Suprapubic skin (tissue), 4 donors: ENCODE measurements around the gene CHRNA4. TPM values are rescaled to one million over a fixed set of nuclear protein-coding genes. Genes with fewer than 3 reads are reported as not detected.

ENCODE experiments used
- DNase-seq, 2 donors: peaks; one replicate each; pipeline ENCODE4 v3.0.0-alpha.2; 2019; ENCODE audit warnings: low spot score in 2 of 2
- H3K27ac ChIP-seq: fragments of 200-600 bp; sonication (generic); one replicate; pipeline ENCODE4 v1.5.1; 2019
- H3K27me3 ChIP-seq: fragments of 200-600 bp; sonication (generic); one replicate; pipeline ENCODE4 v1.5.1; 2019
- H3K36me3 ChIP-seq: fragments of 200-600 bp; sonication (generic); one replicate; pipeline ENCODE4 v1.5.1; 2019
- H3K4me1 ChIP-seq: fragments of 200-600 bp; sonication (generic); one replicate; pipeline ENCODE4 v1.5.1; 2019
- H3K4me3 ChIP-seq: fragments of 200-600 bp; sonication (generic); one replicate; pipeline ENCODE4 v1.5.1; 2019; ENCODE audit warnings: mild to moderate bottlenecking
- H3K9me3 ChIP-seq: fragments of 200-600 bp; sonication (generic); one replicate; pipeline ENCODE4 v1.5.1; 2019
- EP300 ChIP-seq: sonication (generic); formaldehyde crosslinking; IDR thresholded peaks from one replicate; pipeline ENCODE4 v1.6.1; 2017; ENCODE audit warnings: antibody characterized with exemption
- POLR2A ChIP-seq, 2 donors: fragments of 450-650 bp; IDR thresholded peaks; one replicate each; pipeline ENCODE4 v1.6.1; 2017; ENCODE audit warnings: antibody characterized with exemption in 2 of 2, mild to moderate bottlenecking in 2 of 2, moderate library complexity in 2 of 2
- POLR2AphosphoS5 ChIP-seq, 3 donors: sonication (generic); formaldehyde crosslinking; IDR thresholded peaks; one replicate each; pipeline ENCODE4 v1.6.1; 2017; ENCODE audit warnings: antibody characterized with exemption in 3 of 3
- WGBS: methylation state at CpG from one replicate; pipeline ENCODE4 v1.1.5; 2018; 5-methylcytosine and 5-hydroxymethylcytosine counted together
- total RNA-seq, 4 donors: library from RNA; depleted of rRNA; stranded (reverse); fragments of >200 nt; gene quantifications; one replicate each; pipeline ENCODE4 v1.1.0, GENCODE V29; 2016
- TF ChIP-seq, protein P1 (sequence below), 2 donors: fragments of 200-600 bp in 1 of 2; fragments of 450-650 bp in 1 of 2; sonication (generic) in 1 of 2; IDR thresholded peaks; one replicate each; pipeline ENCODE4 v1.5.1; 2016 to 2019; ENCODE audit warnings: antibody characterized with exemption in 2 of 2, mild to moderate bottlenecking in 1 of 2, moderate library complexity in 1 of 2

Gene CHRNA4
- total RNA-seq, 4 donors from 2014 or later, result not detected

DNA sequence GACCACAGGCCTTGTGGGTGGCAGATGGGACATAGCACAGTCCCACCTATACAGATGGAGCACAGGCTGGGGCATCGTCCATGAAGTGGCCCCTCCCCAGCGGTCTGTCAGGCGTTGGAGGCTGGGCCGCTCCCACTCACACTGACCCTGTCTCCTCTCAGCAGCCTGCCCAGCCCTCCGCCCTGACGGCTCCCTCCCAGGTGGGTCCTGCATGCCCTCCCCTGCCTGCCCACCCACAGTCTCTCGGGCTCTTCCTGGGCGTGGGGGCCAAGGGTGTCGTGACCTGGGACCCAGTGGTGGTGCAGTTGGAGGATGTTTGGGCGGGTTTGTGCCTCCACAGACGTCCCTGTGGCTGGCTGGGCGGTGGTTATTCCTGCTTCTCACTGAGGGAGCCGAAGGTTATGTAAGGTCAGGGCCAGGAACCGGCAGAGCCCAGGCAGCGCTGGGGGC lies 45.9 kb downstream of the CHRNA4 start:
- H3K27ac ChIP-seq, result no peak overlapping the region
- H3K27me3 ChIP-seq, result peaks cover 55% of the 10 kb centered on the region
- peak in 1 of 2 donors; percentile 59 for DNase-seq
- no peaks in the 10 kb centered on the region for H3K36me3 ChIP-seq
- H3K9me3 ChIP-seq, result no peaks in the 10 kb centered on the region
- no peak for TF ChIP-seq POLR2AphosphoS5 (IDR thresholded peaks at IDR 0.05)
- TF ChIP-seq EP300, result no peak
- TF ChIP-seq, protein P1, sequence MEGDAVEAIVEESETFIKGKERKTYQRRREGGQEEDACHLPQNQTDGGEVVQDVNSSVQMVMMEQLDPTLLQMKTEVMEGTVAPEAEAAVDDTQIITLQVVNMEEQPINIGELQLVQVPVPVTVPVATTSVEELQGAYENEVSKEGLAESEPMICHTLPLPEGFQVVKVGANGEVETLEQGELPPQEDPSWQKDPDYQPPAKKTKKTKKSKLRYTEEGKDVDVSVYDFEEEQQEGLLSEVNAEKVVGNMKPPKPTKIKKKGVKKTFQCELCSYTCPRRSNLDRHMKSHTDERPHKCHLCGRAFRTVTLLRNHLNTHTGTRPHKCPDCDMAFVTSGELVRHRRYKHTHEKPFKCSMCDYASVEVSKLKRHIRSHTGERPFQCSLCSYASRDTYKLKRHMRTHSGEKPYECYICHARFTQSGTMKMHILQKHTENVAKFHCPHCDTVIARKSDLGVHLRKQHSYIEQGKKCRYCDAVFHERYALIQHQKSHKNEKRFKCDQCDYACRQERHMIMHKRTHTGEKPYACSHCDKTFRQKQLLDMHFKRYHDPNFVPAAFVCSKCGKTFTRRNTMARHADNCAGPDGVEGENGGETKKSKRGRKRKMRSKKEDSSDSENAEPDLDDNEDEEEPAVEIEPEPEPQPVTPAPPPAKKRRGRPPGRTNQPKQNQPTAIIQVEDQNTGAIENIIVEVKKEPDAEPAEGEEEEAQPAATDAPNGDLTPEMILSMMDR (IDR thresholded peaks at IDR 0.05), result no peak
- TF ChIP-seq POLR2A (IDR thresholded peaks at IDR 0.05), result no peak
- no CpG with 5 or more reads among the region's 15 CpGs for WGBS
- no peak overlapping the region for H3K4me3 ChIP-seq
- H3K4me1 ChIP-seq, result no peaks in the 10 kb centered on the region

DNA sequence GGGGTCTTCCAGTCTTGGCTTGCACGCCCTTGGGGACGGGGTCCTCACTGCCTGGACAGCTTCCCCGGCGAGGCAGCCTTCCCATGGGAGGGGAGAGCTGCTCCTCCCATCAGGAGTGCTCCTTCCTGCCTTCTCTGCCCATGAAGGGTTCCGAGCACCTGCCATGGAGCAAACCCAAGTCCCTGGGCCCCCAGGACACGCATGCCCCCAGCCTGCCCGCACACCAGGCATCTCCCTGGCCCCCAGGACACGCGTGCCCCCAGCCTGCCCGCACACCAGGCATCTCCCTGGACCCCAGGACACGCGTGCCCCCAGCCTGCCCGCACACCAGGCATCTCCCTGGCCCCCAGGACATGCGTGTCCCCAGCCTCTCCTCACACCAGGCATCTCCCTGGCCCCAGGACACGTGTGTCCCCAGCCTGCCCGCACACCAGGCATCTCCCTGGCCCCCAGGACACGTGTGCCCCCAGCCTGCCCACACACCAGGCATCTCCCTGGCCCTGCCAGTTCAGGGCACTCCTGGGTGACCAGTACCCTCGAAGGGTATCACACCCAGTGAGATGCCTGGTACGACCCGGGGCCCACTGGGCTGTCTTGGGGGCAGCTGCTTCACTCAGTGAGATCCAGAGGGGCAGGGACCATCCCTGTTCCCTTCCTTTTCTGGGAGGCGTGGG lies 46.4 kb downstream of the CHRNA4 start:
- Histone ChIP-seq H3K4me1 (no peaks in the 10 kb centered on the region), H3K36me3 (no peaks in the 10 kb centered on the region), H3K9me3 (no peaks in the 10 kb centered on the region), H3K4me3 (no peak overlapping the region), H3K27me3 (peaks cover 54% of the 10 kb centered on the region), H3K27ac (no peak overlapping the region)
- 79% methylated on average over 10 of the region's 21 CpGs for WGBS
- no peak for DNase-seq
- no peak for TF ChIP-seq POLR2AphosphoS5 (IDR thresholded peaks at IDR 0.05)
- no peak for TF ChIP-seq POLR2A (IDR thresholded peaks at IDR 0.05)
- TF ChIP-seq EP300, result no peak
- TF ChIP-seq, protein P1 (IDR thresholded peaks at IDR 0.05), result no peak

DNA sequence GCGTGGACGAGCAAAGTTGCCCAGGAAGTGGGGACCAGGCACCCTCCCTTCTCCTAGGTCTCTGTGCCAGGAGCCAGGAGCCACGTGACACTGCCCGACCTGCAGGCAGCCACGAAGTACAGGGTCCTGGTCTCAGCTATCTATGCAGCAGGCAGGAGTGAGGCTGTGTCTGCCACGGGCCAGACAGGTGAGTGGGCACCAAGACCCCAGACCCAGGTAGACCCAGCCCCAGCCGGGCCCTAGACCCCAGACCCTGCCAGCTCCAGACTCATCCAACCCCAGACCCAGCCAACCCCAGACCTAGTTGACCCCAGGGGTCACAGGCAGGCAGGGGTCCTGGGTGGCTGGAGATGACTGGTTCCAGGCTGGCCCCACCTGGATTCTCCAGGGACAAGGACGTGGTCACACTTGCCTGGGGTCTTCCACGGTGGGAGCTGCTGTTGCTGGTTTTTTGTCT lies 47.1 kb downstream of the CHRNA4 start:
- WGBS, result 64% methylated on average over 9 of the region's 9 CpGs
- H3K4me3 ChIP-seq, result no peak overlapping the region

DNA sequence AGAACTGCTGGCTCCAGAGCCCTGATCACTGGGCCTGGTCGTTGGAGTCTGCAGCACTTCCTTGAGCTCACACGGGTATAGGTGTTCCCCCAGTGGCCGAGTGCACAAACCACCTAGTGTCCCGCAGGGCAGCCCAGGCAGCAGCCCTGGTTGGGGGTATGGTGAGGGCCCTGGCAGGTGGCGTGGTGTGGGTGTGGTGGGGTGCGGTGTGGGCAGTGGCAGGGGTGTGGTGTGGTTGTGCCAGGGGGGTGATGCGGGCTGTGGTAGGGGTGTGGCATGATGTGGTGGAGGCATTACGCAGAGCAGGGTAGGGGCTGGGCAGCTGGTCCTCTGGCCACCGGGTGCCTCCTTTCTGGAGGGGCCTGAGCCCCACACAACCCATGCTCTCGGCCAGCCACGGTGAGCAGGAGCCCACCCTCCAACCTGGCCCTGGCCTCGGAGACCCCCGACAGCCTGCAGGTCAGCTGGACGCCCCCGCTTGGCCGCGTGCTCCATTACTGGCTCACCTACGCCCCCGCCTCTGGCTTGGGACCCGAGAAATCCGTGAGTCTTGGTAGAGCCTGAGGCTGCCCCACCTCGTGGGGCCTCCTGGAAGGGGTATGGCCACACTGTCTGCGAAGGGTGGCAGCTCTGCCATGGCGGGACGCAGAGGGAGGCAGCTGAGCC lies 47.7 kb downstream of the CHRNA4 start:
- TF ChIP-seq EP300 (no peak), POLR2A (IDR thresholded peaks at IDR 0.05) (no peak), POLR2AphosphoS5 (IDR thresholded peaks at IDR 0.05) (no peak)
- TF ChIP-seq, protein P1 (IDR thresholded peaks at IDR 0.05), result no peak
- H3K36me3 ChIP-seq, result no peaks in the 10 kb centered on the region
- no peaks in the 10 kb centered on the region for H3K9me3 ChIP-seq
- 46% methylated on average over 6 of the region's 25 CpGs for WGBS
- no peak for DNase-seq
- peaks cover 55% of the 10 kb centered on the region for H3K27me3 ChIP-seq
- H3K27ac ChIP-seq, result no peak overlapping the region
- H3K4me3 ChIP-seq, result no peak overlapping the region
- H3K4me1 ChIP-seq, result no peaks in the 10 kb centered on the region

More for the DNA sequence above, 47.1 kb downstream of the CHRNA4 start:
- H3K27me3 ChIP-seq, result peaks cover 54% of the 10 kb centered on the region
- H3K4me1 ChIP-seq, result no peaks in the 10 kb centered on the region
- no peaks in the 10 kb centered on the region for H3K36me3 ChIP-seq
- no peaks in the 10 kb centered on the region for H3K9me3 ChIP-seq
- no peak overlapping the region for H3K27ac ChIP-seq
- TF ChIP-seq EP300 (no peak), POLR2AphosphoS5 (IDR thresholded peaks at IDR 0.05) (no peak), POLR2A (IDR thresholded peaks at IDR 0.05) (no peak)
- TF ChIP-seq, protein P1 (IDR thresholded peaks at IDR 0.05), result no peak
- DNase-seq, result no peak

DNA sequence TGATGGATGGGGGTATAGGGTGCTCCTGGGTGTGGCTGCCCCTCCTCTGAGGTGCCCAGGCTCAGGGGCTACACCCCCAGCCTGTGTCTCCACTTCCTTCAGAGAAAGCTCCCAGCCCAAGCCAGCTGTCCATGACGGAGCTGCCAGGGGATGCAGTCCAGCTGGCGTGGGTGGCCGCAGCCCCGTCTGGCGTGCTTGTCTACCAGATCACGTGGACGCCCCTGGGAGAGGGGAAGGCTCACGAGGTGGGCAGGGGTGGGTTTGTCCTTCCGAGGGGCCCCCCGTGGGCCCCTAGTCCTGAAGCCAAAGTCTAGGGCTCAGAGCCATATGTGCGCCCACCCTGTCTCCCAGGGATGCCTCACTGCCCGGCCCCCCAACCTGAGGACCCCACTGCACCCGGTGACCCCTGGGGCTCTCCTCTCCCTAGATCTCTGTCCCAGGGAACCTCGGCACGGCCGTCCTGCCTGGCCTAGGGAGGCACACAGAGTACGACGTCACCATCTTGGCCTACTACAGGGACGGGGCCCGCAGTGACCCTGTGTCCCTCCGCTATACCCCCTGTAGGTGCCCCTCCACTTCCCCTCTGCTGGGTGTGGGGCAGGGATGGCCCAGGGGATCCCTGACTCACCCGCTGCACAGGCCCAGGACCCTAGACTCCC lies 48.3 kb downstream of the CHRNA4 start:
- Histone ChIP-seq H3K4me1 (no peaks in the 10 kb centered on the region), H3K9me3 (no peaks in the 10 kb centered on the region), H3K36me3 (no peaks in the 10 kb centered on the region), H3K27ac (no peak overlapping the region), H3K4me3 (no peak overlapping the region), H3K27me3 (peaks cover 60% of the 10 kb centered on the region)
- no peak for DNase-seq
- 86% methylated on average over 10 of the region's 22 CpGs for WGBS
- TF ChIP-seq, protein P1 (IDR thresholded peaks at IDR 0.05), result no peak
- TF ChIP-seq POLR2AphosphoS5 (IDR thresholded peaks at IDR 0.05), result no peak
- no peak for TF ChIP-seq POLR2A (IDR thresholded peaks at IDR 0.05)
